Activated CD8-positive, alpha-beta T cell treated with anti-CD3 and anti-CD28 coated beads for 36 hours (primary cell): ENCODE data around the gene HECA. TPM values are rescaled to one million over a fixed set of nuclear protein-coding genes. Genes with fewer than 3 reads are reported as not detected.
"Not testable (repeated sequence)": the region's sequence is repeated elsewhere in the genome, so short reads cannot be mapped to it uniquely, and the experiment has no call there.

Experiments
- ATAC-seq: fragments of 200-7000 bp; cut with Tn5 transposase; one replicate; pipeline ENCODE4 v1.10.0; 2021; ENCODE audit warnings: mild to moderate bottlenecking, moderate library complexity
- CTCF ChIA-PET: fragments of 350-600 bp; sonication (Branson Sonifier 250); formaldehyde crosslinking; loops from one replicate; lab custom pipeline; 2021; ENCODE audit warnings: antibody characterized with exemption; lab: Charles Lee
- POLR2A ChIA-PET: fragments of 350-600 bp; sonication (Branson Sonifier 250); formaldehyde crosslinking; loops from one replicate; lab custom pipeline; 2021; ENCODE audit warnings: antibody characterized with exemption; lab: Charles Lee
- DNase-seq: peaks from one replicate; pipeline ENCODE4 v3.0.0-alpha.2; 2020
- H3K27ac Mint-ChIP-seq: one replicate; pipeline ENCODE4 v1.8.0; 2021; ENCODE audit warnings: mild to moderate bottlenecking, mixed read lengths
- H3K27me3 Mint-ChIP-seq: one replicate; pipeline ENCODE4 v1.8.0; 2021; ENCODE audit warnings: mixed read lengths
- H3K36me3 Mint-ChIP-seq: one replicate; pipeline ENCODE4 v1.8.0; 2021; ENCODE audit warnings: low read depth, mixed read lengths
- H3K4me1 Mint-ChIP-seq: one replicate; pipeline ENCODE4 v1.8.0; 2021; ENCODE audit warnings: low read depth, mixed read lengths
- H3K4me3 Mint-ChIP-seq: one replicate; pipeline ENCODE4 v1.8.0; 2021; ENCODE audit warnings: mild to moderate bottlenecking, moderate library complexity, mixed read lengths
- H3K9me3 Mint-ChIP-seq: one replicate; pipeline ENCODE4 v1.8.0; 2021; ENCODE audit warnings: mixed read lengths
- intact Hi-C: fragments of 100-400 bp; cut with micrococcal nuclease; formaldehyde crosslinking; loops from one replicate; pipeline ENCODE4 v1.10.0; 2022
- total RNA-seq, 2 experiments: library from RNA; stranded (reverse); gene quantifications; one replicate each; pipeline ENCODE4 v1.2.3, GENCODE V29; 2021
- TF ChIP-seq, protein P1 (sequence below): fragments of 200-600 bp; IDR thresholded peaks from one replicate; pipeline ENCODE4 v1.8.0; 2022; ENCODE audit warnings: antibody characterized with exemption, mild to moderate bottlenecking

HECA gene
- total RNA-seq, 2 experiments from 2014 or later = 45.4 to 47.1 TPM

DNA sequence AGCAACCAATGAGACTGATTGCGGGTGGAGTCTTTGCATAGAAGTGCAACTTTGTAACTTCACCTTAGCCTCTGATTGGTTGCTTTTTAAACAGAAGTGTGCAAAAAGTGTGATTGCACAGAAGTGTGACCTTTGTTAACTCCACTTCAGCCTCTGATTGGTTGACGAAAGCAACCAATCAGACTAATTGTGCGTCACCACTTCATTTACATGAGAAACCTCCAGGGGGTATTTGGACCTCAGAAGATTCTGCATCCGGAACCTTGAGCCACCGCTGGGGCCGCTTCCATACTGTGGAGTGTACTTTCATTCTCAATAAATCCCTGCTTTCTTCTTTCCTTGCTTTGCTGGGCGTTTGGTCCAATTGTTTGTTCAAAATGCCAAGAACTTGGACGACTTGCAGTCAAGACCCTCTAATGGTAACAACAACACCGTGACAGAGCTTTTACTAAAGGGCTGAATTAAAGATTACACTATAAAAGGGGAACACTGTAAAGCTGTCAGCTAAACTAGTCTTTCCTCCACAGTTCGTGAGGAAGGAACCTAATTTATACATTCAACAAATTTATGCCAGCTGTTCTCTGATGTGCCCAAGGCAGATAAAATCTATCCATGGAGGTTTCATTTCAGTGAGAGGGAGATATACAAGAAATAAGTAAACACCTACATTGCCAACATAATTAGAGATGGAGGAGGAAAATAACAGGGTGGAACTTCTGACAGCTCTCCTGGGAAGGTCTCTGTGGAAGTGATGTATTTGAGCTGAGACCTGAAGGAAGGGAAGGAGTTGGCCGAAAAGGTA is 1.4 kb upstream of the HECA start:
- H3K36me3 Mint-ChIP-seq = peaks cover 26% of the 10 kb centered on the region
- peak overlapping the region; percentile 8 for H3K4me3 Mint-ChIP-seq
- no peaks in the 10 kb centered on the region for H3K27me3 Mint-ChIP-seq
- ChIA-PET POLR2A (interaction anchor here (0.5 to 3.3 kb wide), 10 partner anchors 8 to 240 kb away, joined by 3 to 16 read pairs (median 6); no protein-coding TSS in a partner anchor), CTCF (interaction anchor here (0.8 to 3.3 kb wide), 13 partner anchors 8 to 241 kb away, joined by 3 to 13 read pairs (median 5); partner anchors contain the start of gene CITED2)
- H3K9me3 Mint-ChIP-seq = no peaks in the 10 kb centered on the region
- DNase-seq = no peak
- H3K4me1 Mint-ChIP-seq = peaks cover 56% of the 10 kb centered on the region
- TF ChIP-seq, protein P1, sequence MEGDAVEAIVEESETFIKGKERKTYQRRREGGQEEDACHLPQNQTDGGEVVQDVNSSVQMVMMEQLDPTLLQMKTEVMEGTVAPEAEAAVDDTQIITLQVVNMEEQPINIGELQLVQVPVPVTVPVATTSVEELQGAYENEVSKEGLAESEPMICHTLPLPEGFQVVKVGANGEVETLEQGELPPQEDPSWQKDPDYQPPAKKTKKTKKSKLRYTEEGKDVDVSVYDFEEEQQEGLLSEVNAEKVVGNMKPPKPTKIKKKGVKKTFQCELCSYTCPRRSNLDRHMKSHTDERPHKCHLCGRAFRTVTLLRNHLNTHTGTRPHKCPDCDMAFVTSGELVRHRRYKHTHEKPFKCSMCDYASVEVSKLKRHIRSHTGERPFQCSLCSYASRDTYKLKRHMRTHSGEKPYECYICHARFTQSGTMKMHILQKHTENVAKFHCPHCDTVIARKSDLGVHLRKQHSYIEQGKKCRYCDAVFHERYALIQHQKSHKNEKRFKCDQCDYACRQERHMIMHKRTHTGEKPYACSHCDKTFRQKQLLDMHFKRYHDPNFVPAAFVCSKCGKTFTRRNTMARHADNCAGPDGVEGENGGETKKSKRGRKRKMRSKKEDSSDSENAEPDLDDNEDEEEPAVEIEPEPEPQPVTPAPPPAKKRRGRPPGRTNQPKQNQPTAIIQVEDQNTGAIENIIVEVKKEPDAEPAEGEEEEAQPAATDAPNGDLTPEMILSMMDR = no peak
- peak overlapping the region; percentile 45 for H3K27ac Mint-ChIP-seq
- ATAC-seq = no peak
- intact Hi-C loops = no loop called here

DNA sequence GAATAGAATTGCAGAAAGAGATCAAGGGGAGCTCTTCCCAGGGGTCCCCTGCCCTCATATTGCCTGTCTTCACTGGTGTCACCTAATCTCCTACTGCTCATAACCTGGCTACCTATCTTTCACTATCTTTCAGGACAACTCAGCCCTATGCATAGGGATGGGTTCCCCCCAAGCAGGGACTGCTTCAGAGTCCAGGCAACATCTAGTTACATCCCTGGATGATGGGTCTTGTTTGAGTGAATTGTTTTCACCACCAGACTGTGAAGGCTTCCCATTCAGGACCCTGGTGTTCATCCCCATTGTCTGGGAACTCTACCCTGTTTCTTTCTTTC is 850 bp upstream of the HECA start:
- ChIA-PET POLR2A (interaction anchor here (0.6 to 3.3 kb wide), 8 partner anchors 9 to 240 kb away, joined by 3 to 11 read pairs (median 6); no protein-coding TSS in a partner anchor), CTCF (interaction anchor here (1.0 to 2.7 kb wide), 7 partner anchors 9 to 240 kb away, joined by 3 to 13 read pairs (median 4); partner anchors contain the start of gene CITED2)
- DNase-seq (no peak), ATAC-seq (no peak)
- TF ChIP-seq, protein P1 = no peak
- Mint-ChIP-seq H3K9me3 (no peaks in the 10 kb centered on the region), H3K36me3 (peaks cover 29% of the 10 kb centered on the region), H3K4me3 (peak overlapping the region; percentile 8), H3K27ac (peak overlapping the region; percentile 45), H3K4me1 (peaks cover 58% of the 10 kb centered on the region), H3K27me3 (no peaks in the 10 kb centered on the region)
- intact Hi-C loops = no loop called here

DNA sequence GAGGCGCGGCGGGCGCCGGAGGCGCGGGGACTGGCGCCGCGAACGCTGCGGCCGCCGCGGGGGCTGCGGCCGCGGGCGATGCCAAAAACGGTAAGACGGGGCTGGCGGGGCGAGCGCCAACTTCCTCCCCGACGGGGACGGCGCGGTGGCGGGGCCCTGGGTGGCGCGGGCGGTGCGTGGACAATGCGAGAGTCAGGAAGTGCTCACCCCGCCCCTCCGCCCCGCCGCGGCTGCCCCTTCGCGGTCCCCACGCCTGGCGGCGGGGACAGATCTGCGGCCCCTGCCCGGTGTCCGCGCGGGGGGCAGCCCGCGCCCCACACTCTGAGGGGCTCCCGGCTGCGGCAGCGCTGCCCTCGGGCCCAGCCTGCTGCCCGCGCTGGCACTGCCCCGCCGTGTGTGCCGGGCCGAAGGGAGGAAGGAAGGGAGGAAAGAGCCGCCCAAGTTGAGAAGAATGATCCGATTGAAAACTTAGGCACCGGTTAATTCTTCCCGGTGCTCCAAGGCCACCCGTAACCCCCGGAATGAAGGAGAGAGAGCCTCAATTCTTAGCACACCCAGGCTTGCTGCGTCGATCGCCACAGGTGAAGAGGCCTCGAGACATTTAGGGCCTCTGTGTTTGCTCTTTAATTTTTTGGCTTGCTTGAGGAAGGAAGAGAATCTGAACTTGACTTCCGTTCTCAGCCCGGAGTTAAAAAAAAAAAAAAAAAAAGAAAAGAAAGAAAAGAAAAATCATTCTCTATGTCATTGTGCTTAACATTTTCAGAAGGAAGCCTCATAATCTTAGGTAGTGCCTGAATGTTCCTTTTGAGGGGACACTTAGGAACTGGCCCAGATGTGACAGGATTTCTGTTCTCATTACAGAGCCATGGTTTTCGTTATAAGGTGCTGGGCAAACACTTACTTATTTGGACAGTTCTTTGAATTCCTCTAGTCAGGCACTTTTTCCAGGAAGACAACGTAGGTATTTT is 982 bp downstream of the HECA start:
- H3K9me3 Mint-ChIP-seq = no peaks in the 10 kb centered on the region
- H3K36me3 Mint-ChIP-seq = peaks cover 37% of the 10 kb centered on the region
- CTCF ChIA-PET = interaction anchor here (1.1 to 4.5 kb wide), 4 partner anchors 10 to 16 kb away, joined by 4 to 30 read pairs (median 18); no protein-coding TSS in a partner anchor
- TF ChIP-seq, protein P1 = no peak
- intact Hi-C loops = loop anchor here (2.0 kb wide), 1 partner anchor 17 kb away; no protein-coding TSS in a partner anchor
- peak; percentile 18 for ATAC-seq
- H3K4me1 Mint-ChIP-seq = peaks cover 65% of the 10 kb centered on the region
- no peaks in the 10 kb centered on the region for H3K27me3 Mint-ChIP-seq
- H3K4me3 Mint-ChIP-seq = peak overlapping the region; percentile 92
- peak; percentile 64 for DNase-seq
- POLR2A ChIA-PET = interaction anchor here (1.2 to 6.0 kb wide), 6 partner anchors 9 to 107 kb away, joined by 3 to 89 read pairs (median 4); partner anchors contain the start of gene ABRACL
- peak overlapping the region; percentile 92 for H3K27ac Mint-ChIP-seq

DNA sequence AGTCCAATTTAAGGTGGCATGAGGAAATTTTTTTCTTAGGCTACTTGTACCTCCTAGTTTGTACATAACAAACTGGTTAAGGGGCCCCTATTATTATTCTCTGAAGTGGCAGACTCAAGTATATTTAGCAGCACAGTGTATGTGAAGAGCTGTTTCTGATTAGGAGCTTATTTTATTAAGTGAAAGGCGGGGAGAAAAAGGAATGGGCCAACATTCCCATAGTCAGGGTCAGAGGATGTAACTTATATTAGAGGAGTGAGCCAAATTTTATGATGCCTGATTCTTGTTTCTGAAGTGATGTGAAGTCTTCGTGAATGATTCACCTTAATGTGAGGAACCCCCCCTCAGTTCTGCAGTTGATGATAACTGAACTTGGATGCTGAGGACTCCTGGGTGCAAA is 2.8 kb downstream of the HECA start:
- intact Hi-C loops = loop anchor here (2.0 kb wide), 1 partner anchor 15 kb away; no protein-coding TSS in a partner anchor

DNA sequence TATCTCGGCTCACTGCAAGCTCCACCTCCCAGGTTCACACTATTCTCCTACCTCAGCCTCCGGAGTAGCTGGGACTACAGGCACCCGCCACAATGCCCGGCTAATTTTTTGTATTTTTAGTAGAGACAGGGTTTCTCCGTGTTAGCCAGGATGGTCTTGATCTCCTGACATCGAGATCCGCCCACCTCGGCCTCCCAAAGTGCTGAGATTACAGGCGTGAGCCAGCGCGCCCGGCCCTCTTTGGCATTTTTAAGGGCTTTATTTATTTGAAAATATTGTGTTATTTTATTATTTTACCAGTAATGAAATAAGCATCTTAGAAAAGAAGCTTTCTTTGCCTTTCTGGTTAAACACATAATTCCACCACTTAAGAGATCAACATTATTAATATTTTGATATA is 6.0 kb downstream of the HECA start:
- CTCF ChIA-PET = interaction anchor here (0.7 to 4.5 kb wide), 9 partner anchors 8 to 233 kb away, joined by 3 to 30 read pairs (median 3); partner anchors contain the start of gene CITED2
- H3K27ac Mint-ChIP-seq = peak overlapping the region; percentile 93
- POLR2A ChIA-PET = interaction anchor here (0.7 to 6.0 kb wide), 4 partner anchors 13 to 42 kb away, joined by 3 to 89 read pairs (median 6); no protein-coding TSS in a partner anchor
- DNase-seq = peak; percentile 37
- ATAC-seq, intact Hi-C loops, H3K9me3 Mint-ChIP-seq, H3K27me3 Mint-ChIP-seq: not testable (repeated sequence)
- H3K36me3 Mint-ChIP-seq = peaks cover 55% of the 10 kb centered on the region
- H3K4me1 Mint-ChIP-seq = peaks cover 71% of the 10 kb centered on the region
- peak overlapping the region; percentile 92 for H3K4me3 Mint-ChIP-seq

More for the DNA sequence above, 2.8 kb downstream of the HECA start:
- peaks cover 57% of the 10 kb centered on the region for H3K4me1 Mint-ChIP-seq
- H3K9me3 Mint-ChIP-seq = no peaks in the 10 kb centered on the region
- H3K4me3 Mint-ChIP-seq = peak overlapping the region; percentile 92
- H3K27ac Mint-ChIP-seq = peak overlapping the region; percentile 92
- H3K27me3 Mint-ChIP-seq = no peaks in the 10 kb centered on the region
- DNase-seq = no peak
- POLR2A ChIA-PET = interaction anchor here (0.9 to 6.0 kb wide), 11 partner anchors 8 to 237 kb away, joined by 3 to 89 read pairs (median 4); partner anchors contain the start of gene CITED2
- no peak for ATAC-seq
- TF ChIP-seq, protein P1 = no peak
- CTCF ChIA-PET = interaction anchor here (0.8 to 4.5 kb wide), 15 partner anchors 8 to 232 kb away, joined by 3 to 30 read pairs (median 4); no protein-coding TSS in a partner anchor
- peaks cover 42% of the 10 kb centered on the region for H3K36me3 Mint-ChIP-seq
